HFF-Myc (cell line): ENCODE measurements around the gene CD2AP.

Experiments used
- DNase-seq: peaks from one replicate; pipeline ENCODE4 v3.0.0-alpha.2; 2011; ENCODE audit warnings: low read depth; ENCODE audit errors: extremely low read depth
- H3K4me3 ChIP-seq: replicated peaks from 2 replicates; pipeline ENCODE4 v1.5.1; 2011; ENCODE audit warnings: low read depth, mild to moderate bottlenecking, control low read depth, low read length
- TF ChIP-seq, protein P1 (sequence below): IDR thresholded peaks from 2 replicates; pipeline ENCODE4 v1.5.1; 2012; ENCODE audit warnings: mild to moderate bottlenecking, low read depth, low read length, control low read depth; ENCODE audit errors: missing control alignments

The CD2AP gene

DNA sequence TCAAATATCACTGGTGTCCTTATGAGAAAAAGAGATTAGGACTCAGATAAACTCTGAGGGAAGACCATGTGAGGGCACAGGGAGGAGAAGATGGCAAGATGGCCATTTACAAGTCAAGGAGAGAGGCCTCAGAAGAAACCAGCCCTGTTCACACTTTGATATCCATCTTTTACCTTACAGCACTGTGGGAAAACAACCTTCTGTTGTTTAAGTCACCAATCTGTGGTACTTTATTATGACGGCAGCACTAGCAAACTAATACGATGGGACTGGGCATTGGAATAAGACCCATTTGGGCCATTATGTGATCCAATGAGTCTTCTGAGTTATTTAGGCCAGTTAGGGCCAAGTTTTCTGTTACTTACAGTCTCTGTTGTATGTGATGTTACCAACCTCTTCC lies 26.4 kb upstream of the CD2AP start:
- no peak overlapping the region for H3K4me3 ChIP-seq
- DNase-seq, result no peak
- TF ChIP-seq, protein P1, sequence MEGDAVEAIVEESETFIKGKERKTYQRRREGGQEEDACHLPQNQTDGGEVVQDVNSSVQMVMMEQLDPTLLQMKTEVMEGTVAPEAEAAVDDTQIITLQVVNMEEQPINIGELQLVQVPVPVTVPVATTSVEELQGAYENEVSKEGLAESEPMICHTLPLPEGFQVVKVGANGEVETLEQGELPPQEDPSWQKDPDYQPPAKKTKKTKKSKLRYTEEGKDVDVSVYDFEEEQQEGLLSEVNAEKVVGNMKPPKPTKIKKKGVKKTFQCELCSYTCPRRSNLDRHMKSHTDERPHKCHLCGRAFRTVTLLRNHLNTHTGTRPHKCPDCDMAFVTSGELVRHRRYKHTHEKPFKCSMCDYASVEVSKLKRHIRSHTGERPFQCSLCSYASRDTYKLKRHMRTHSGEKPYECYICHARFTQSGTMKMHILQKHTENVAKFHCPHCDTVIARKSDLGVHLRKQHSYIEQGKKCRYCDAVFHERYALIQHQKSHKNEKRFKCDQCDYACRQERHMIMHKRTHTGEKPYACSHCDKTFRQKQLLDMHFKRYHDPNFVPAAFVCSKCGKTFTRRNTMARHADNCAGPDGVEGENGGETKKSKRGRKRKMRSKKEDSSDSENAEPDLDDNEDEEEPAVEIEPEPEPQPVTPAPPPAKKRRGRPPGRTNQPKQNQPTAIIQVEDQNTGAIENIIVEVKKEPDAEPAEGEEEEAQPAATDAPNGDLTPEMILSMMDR, result no peak

DNA sequence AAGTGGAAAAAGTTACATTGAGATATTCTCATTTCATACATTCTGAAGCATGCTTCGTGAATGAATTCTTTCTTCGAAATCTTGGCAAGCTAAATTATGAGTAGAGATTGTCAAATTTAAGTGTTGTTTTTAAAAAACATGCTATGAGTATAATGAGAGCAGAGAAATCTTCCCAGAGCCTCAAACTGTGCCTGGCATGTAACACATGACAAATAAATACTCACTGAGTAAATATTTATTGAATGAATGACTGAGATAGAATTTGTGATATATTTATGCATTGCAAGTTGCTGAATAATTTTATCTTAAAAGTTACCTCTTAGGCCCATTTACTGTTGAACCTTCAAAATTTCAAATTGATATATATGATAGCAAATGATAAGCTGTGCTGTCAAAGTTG lies 24.7 kb upstream of the CD2AP start:
- DNase-seq, result no peak
- TF ChIP-seq, protein P1, result no peak
- H3K4me3 ChIP-seq, result no peak overlapping the region

DNA sequence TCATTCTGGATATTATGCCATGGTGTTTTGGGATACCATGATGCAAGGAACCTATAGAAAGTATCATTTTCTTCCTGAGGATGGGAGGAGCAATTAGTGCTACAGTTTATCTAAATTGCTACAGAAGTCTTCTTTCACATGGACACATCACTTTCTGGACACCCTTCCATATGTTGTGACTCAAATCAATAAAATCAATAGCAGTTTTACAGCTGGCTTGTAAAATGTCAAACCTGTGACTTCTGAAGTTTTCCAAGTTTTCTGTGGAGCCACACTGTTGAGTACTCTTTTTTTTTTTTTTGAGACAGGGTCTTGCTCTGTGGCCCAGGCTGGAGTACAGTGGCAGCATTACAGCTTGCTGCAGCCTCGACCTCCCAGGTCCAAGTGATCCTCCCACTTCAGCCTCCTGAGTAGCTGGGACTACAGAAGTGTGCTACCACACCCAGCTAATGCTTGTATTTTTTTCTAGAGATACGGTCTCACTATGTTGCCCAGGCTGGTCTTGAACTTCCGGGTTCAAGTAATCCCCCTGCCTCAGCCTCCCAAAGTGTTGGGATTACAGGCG lies 24.1 kb upstream of the CD2AP start:
- H3K4me3 ChIP-seq, result no peak overlapping the region
- DNase-seq, result no peak
- TF ChIP-seq, protein P1, result no peak

DNA sequence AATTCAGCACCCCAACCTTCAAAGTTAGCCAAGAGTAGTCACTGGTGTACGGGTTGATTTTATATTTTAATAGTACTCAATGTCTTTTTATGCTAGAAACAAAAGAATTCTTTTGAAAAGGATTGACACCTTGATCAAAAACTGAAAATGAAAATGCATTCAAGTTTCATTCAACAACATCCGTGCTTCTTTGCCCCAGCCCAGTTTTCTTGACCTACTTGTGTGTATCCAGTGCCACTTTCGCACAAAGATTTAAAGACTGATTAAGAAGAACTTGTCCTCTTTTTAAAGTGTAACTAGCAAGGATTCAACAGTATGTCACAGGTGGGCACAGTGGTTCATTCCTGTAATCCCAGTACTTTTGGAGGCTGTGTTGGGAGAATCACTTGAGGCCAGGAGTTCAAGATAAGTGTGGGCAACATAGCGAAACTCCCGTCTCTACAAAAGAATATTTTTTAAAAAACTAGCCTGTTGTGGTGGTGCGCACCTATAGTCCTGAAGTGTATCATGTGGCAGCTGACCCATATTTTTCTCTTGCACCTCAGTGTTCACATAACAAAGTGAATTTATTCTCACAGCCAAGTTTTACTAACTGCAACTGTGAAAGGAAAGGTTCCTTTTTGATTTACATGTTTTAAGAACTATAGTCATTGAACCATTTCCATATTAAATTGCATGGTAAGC lies 22.7 kb upstream of the CD2AP start:
- H3K4me3 ChIP-seq, result no peak overlapping the region
- DNase-seq, result no peak
- TF ChIP-seq, protein P1, result no peak

DNA sequence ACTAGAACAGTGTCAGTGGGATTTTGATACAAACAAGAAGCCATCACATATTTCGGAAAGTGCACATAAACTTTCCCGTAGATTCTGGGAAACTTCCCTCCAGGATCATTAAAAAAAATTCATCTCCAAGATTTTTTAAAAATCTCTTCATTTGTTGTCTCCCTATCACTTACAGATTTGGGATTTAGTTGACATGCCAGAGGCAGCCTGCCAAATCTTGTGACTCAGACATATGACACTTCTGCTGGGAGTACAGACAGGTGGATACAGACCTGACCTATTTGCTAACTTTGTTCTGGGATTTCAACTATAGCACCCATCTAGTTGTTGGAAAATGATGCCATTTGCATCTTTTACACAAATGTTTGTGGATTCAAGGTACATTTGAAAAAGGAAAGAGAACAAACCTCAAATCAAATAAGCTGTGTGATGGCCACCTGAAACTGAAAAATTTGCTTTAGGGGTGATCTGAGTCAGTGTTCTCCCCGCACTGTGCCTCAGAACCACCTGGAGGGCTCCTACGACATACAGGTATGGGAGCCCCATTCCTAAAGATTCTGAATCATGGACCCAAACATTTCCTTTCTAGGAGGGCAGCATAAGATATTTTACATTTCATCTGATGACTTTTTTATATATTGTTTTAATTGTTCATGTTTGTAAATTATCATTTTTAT lies 21.9 kb upstream of the CD2AP start:
- no peak for DNase-seq
- no peak overlapping the region for H3K4me3 ChIP-seq
- TF ChIP-seq, protein P1, result no peak

DNA sequence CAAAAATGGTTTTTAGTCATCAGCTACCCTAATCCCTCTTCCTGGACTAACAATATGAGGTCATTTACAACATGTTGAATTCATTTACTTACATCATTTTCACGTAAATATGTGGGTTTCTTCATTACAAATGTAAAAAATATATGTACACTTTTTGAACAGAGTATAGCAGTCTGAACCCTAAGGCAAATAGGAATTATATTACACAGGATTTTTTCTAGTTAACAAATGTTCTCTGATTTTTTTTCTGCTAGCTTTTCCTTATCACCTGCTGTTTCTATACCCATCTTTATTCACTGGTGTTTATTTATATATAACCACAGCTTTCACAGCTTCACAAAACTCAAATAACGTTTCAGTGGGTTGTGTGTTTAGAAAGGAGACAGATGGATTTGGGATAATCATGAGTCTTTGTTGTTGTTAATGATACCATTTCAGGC lies 21.0 kb upstream of the CD2AP start:
- TF ChIP-seq, protein P1, result no peak
- no peak overlapping the region for H3K4me3 ChIP-seq
- DNase-seq, result no peak
